ENCODE measurements around the gene FAHD1.
"Not testable (repeated sequence)": the region's sequence is repeated elsewhere in the genome, so short reads cannot be mapped to it uniquely, and the experiment has no call there.

FAHD1 gene

GRCh38 chr16:1788095-1788707, 38.8 kb upstream of the FAHD1 start:
- DNase-seq: no peak
- in situ Hi-C loops (cut with MboI; ENCODE audit: low pct_unique_long_range_greater_than_20kb, low sequenced_read_pairs): no loop called here

- DNase-seq: no peak
- in situ Hi-C loops (cut with MboI; ENCODE audit: low pct_unique_long_range_greater_than_20kb, low sequenced_read_pairs): no loop called here
Measured at GRCh38 chr16:1788708-1789100, 38.3 kb upstream of the FAHD1 start.

- in situ Hi-C loops (cut with MboI; ENCODE audit: low pct_unique_long_range_greater_than_20kb, low sequenced_read_pairs): no loop called here
- no peak for DNase-seq
Measured at GRCh38 chr16:1789643-1790045, 37.4 kb upstream of the FAHD1 start.

GRCh38 chr16:1790261-1790610, 36.8 kb upstream of the FAHD1 start:
- DNase-seq: no peak
- in situ Hi-C loops (cut with MboI; ENCODE audit: low pct_unique_long_range_greater_than_20kb, low sequenced_read_pairs): no loop called here

GRCh38 chr16:1790611-1791255, 36.3 kb upstream of the FAHD1 start:
- in situ Hi-C loops (cut with MboI; ENCODE audit: low pct_unique_long_range_greater_than_20kb, low sequenced_read_pairs): no loop called here
- DNase-seq: no peak

GRCh38 chr16:1791256-1791942, 35.6 kb upstream of the FAHD1 start:
- in situ Hi-C loops (cut with MboI; ENCODE audit: low pct_unique_long_range_greater_than_20kb, low sequenced_read_pairs): no loop called here
- no peak for DNase-seq

- in situ Hi-C loops (cut with MboI; ENCODE audit: low pct_unique_long_range_greater_than_20kb, low sequenced_read_pairs): no loop called here
- no peak for DNase-seq
Measured at GRCh38 chr16:1791943-1792812, 34.8 kb upstream of the FAHD1 start.

- in situ Hi-C loops (cut with MboI; ENCODE audit: low pct_unique_long_range_greater_than_20kb, low sequenced_read_pairs): no loop called here
- DNase-seq: no peak
Measured at GRCh38 chr16:1792836-1793577, 34.0 kb upstream of the FAHD1 start.

GRCh38 chr16:1793578-1794220, 33.3 kb upstream of the FAHD1 start, which contains the start of gene IGFALS:
Gene IGFALS (minus strand): TSS chr16:1793705. CDS start chr16:1793652, 53 bp downstream.
- no peak for DNase-seq
- in situ Hi-C loops (cut with MboI; ENCODE audit: low pct_unique_long_range_greater_than_20kb, low sequenced_read_pairs): no loop called here

GRCh38 chr16:1794221-1794871, 32.7 kb upstream of the FAHD1 start:
- no peak for DNase-seq
- in situ Hi-C loops (cut with MboI; ENCODE audit: low pct_unique_long_range_greater_than_20kb, low sequenced_read_pairs): no loop called here

GRCh38 chr16:1794908-1795666, 31.9 kb upstream of the FAHD1 start:
- in situ Hi-C loops (cut with MboI; ENCODE audit: low pct_unique_long_range_greater_than_20kb, low sequenced_read_pairs): no loop called here
- no peak for DNase-seq

- DNase-seq; in situ Hi-C loops (cut with MboI; ENCODE audit: low pct_unique_long_range_greater_than_20kb, low sequenced_read_pairs): not testable (repeated sequence)
Measured at GRCh38 chr16:1799263-1799662, 27.7 kb upstream of the FAHD1 start.

- in situ Hi-C loops (cut with MboI; ENCODE audit: low pct_unique_long_range_greater_than_20kb, low sequenced_read_pairs): no loop called here
- DNase-seq: no peak
Measured at GRCh38 chr16:1800701-1801100, 26.3 kb upstream of the FAHD1 start.

GRCh38 chr16:1807626-1808025, 19.4 kb upstream of the FAHD1 start:
- in situ Hi-C loops (cut with MboI; ENCODE audit: low pct_unique_long_range_greater_than_20kb, low sequenced_read_pairs): no loop called here
- DNase-seq: no peak

- in situ Hi-C loops (cut with MboI; ENCODE audit: low pct_unique_long_range_greater_than_20kb, low sequenced_read_pairs): no loop called here
- no peak for DNase-seq
Measured at GRCh38 chr16:1808691-1809090, 18.3 kb upstream of the FAHD1 start.

- no peak for DNase-seq
- in situ Hi-C loops (cut with MboI; ENCODE audit: low pct_unique_long_range_greater_than_20kb, low sequenced_read_pairs): no loop called here
Measured at GRCh38 chr16:1809281-1809801, 17.7 kb upstream of the FAHD1 start.

- in situ Hi-C loops (cut with MboI; ENCODE audit: low pct_unique_long_range_greater_than_20kb, low sequenced_read_pairs): no loop called here
- DNase-seq: no peak
Measured at GRCh38 chr16:1810106-1810505, 16.9 kb upstream of the FAHD1 start.
